Type B pancreatic cell (in vitro differentiated cells): ENCODE measurements around the gene TAGAP. TPM values are rescaled to one million over a fixed set of nuclear protein-coding genes. Genes with fewer than 3 reads are reported as not detected.

ENCODE experiments used
- DNase-seq: peaks from one replicate; pipeline ENCODE4 v3.0.0; 2021; ENCODE audit warnings: mixed read lengths; ENCODE audit not compliant: unreplicated experiment; ENCODE audit errors: extremely low spot score
- H3K27ac Mint-ChIP-seq: 2 replicates; pipeline ENCODE4 v1.8.0; 2021; ENCODE audit warnings: mild to moderate bottlenecking, mixed read lengths
- H3K27me3 Mint-ChIP-seq: 2 replicates; pipeline ENCODE4 v1.8.0; 2021; ENCODE audit warnings: mixed read lengths
- H3K36me3 Mint-ChIP-seq: 2 replicates; pipeline ENCODE4 v1.8.0; 2021; ENCODE audit warnings: mixed read lengths
- H3K4me1 Mint-ChIP-seq: one replicate; pipeline ENCODE4 v1.8.0; 2021; ENCODE audit warnings: mixed read lengths; ENCODE audit not compliant: unreplicated experiment
- H3K4me3 Mint-ChIP-seq: 2 replicates; pipeline ENCODE4 v1.8.0; 2021; ENCODE audit warnings: mild to moderate bottlenecking, mixed read lengths
- H3K9me3 Mint-ChIP-seq: 2 replicates; pipeline ENCODE4 v1.8.0; 2021; ENCODE audit warnings: mixed read lengths
- CTCF ChIP-seq: fragments of 200-600 bp; sonication (generic); conservative IDR thresholded peaks from 2 replicates; pipeline ENCODE4 v1.5.0; 2021; ENCODE audit warnings: antibody characterized with exemption, mild to moderate bottlenecking
- total RNA-seq: library from RNA; stranded (reverse); gene quantifications from 2 replicates; pipeline ENCODE4 v1.2.1, GENCODE V29; 2021; ENCODE audit warnings: low replicate concordance

Gene TAGAP
- total RNA-seq, 1 donor from 2014 or later = 0.22 TPM

- Mint-ChIP-seq H3K27ac (no peak overlapping the region), H3K4me3 (no peak overlapping the region), H3K36me3 (no peaks in the 10 kb centered on the region), H3K9me3 (no peaks in the 10 kb centered on the region), H3K4me1 (peaks cover 3% of the 10 kb centered on the region), H3K27me3 (peaks cover 12% of the 10 kb centered on the region)
- DNase-seq = peak; percentile 3
- TF ChIP-seq CTCF = no peak
Observed at GRCh38 chr6:159047891-159048685, 3.3 kb upstream of the TAGAP start.

GRCh38 chr6:159045801-159046200 is 1.0 kb upstream of the TAGAP start:
- Mint-ChIP-seq H3K9me3 (no peaks in the 10 kb centered on the region), H3K36me3 (no peaks in the 10 kb centered on the region), H3K4me3 (no peak overlapping the region), H3K27ac (no peak overlapping the region), H3K4me1 (peaks cover 10% of the 10 kb centered on the region), H3K27me3 (peaks cover 17% of the 10 kb centered on the region)
- peak; percentile 20 for DNase-seq
- no peak for TF ChIP-seq CTCF

GRCh38 chr6:159043947-159044346 is 844 bp downstream of the TAGAP start:
- Mint-ChIP-seq H3K36me3 (no peaks in the 10 kb centered on the region), H3K9me3 (no peaks in the 10 kb centered on the region), H3K4me1 (peaks cover 10% of the 10 kb centered on the region), H3K27me3 (peaks cover 17% of the 10 kb centered on the region), H3K27ac (no peak overlapping the region), H3K4me3 (no peak overlapping the region)
- no peak for TF ChIP-seq CTCF
- peak; percentile 16 for DNase-seq

- no peaks in the 10 kb centered on the region for H3K36me3 Mint-ChIP-seq
Observed at GRCh38 chr6:159043251-159043650, 1.5 kb downstream of the TAGAP start.

GRCh38 chr6:159042826-159043181 is 2.0 kb downstream of the TAGAP start:
- peak overlapping the region; percentile 88 for H3K27ac Mint-ChIP-seq
- no peaks in the 10 kb centered on the region for H3K36me3 Mint-ChIP-seq
- no peak for DNase-seq
- TF ChIP-seq CTCF = peak; percentile 44
- peaks cover 17% of the 10 kb centered on the region for H3K27me3 Mint-ChIP-seq
- H3K4me1 Mint-ChIP-seq = peaks cover 12% of the 10 kb centered on the region
- H3K4me3 Mint-ChIP-seq = no peak overlapping the region
- no peaks in the 10 kb centered on the region for H3K9me3 Mint-ChIP-seq

More at GRCh38 chr6:159043251-159043650, 1.5 kb downstream of the TAGAP start:
- H3K4me1 Mint-ChIP-seq = peaks cover 10% of the 10 kb centered on the region
- no peak overlapping the region for H3K27ac Mint-ChIP-seq
- peaks cover 17% of the 10 kb centered on the region for H3K27me3 Mint-ChIP-seq
- H3K9me3 Mint-ChIP-seq = no peaks in the 10 kb centered on the region
- no peak overlapping the region for H3K4me3 Mint-ChIP-seq
- TF ChIP-seq CTCF = no peak
- no peak for DNase-seq
